Panc1 (cell line): ENCODE measurements around the gene MEGF11.

ENCODE experiments used
- POLR2AphosphoS5 ChIP-seq: IDR thresholded peaks from 2 replicates; pipeline ENCODE4 v1.6.1; 2012; ENCODE audit warnings: mild to moderate bottlenecking, low read depth, low read length, moderate library complexity
- SIN3A ChIP-seq: IDR thresholded peaks from 2 replicates; pipeline ENCODE4 v1.6.1; 2012; ENCODE audit warnings: low read depth, mild to moderate bottlenecking, low read length, moderate library complexity, borderline replicate concordance; ENCODE audit not compliant: insufficient read depth
- TF ChIP-seq, protein P1 (sequence below): fragments of 450-650 bp; IDR thresholded peaks from 2 replicates; pipeline ENCODE4 v1.5.1; 2017; ENCODE audit warnings: mild to moderate bottlenecking

DNA sequence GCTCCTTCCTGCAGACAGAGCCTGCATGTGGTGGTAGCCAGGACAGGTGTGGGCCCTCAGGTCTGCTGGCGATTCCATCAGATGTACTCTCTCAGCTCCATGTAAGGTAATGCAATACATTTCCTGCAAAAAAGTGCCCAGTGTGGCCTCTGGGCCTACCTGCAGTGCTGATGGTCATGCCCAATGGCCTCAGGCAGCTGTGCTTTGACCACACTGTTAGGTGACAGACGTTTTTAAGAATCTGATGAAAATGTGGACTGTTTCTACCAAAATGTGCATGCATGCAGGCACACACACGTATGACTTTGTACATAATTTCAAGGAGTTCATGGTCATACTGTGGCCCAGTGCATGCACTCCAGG, 231.4 kb downstream of the MEGF11 start:
- TF ChIP-seq, protein P1, sequence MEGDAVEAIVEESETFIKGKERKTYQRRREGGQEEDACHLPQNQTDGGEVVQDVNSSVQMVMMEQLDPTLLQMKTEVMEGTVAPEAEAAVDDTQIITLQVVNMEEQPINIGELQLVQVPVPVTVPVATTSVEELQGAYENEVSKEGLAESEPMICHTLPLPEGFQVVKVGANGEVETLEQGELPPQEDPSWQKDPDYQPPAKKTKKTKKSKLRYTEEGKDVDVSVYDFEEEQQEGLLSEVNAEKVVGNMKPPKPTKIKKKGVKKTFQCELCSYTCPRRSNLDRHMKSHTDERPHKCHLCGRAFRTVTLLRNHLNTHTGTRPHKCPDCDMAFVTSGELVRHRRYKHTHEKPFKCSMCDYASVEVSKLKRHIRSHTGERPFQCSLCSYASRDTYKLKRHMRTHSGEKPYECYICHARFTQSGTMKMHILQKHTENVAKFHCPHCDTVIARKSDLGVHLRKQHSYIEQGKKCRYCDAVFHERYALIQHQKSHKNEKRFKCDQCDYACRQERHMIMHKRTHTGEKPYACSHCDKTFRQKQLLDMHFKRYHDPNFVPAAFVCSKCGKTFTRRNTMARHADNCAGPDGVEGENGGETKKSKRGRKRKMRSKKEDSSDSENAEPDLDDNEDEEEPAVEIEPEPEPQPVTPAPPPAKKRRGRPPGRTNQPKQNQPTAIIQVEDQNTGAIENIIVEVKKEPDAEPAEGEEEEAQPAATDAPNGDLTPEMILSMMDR, result no peak
- TF ChIP-seq SIN3A (no peak), POLR2AphosphoS5 (no peak)
